Measurements from ENCODE around the gene MAPK8IP2. TPM values are rescaled to one million over a fixed set of nuclear protein-coding genes. Genes with fewer than 3 reads are reported as not detected.

Gene MAPK8IP2
- total RNA-seq, 1 experiment from 2014 or later, result 0.79 TPM

GRCh38 chr22:50581950-50582492 lies 18.6 kb upstream of the MAPK8IP2 start:
- CTCF ChIA-PET, result no interaction called here

GRCh38 chr22:50582493-50583293 lies 17.9 kb upstream of the MAPK8IP2 start, which contains the start of gene CHKB:
Gene CHKB (minus strand): TSS chr22:50582849. CDS start chr22:50582781, 68 bp downstream.
- peaks cover 15% of the 10 kb centered on the region; the same call in 1 of the 2 replicates for H3F3A ChIP-seq (ENCODE audit: insufficient read depth, low read depth)
- ChIA-PET POLR2A (ENCODE audit: unreplicated experiment) (interaction anchor here (0.9 to 1.2 kb wide), 2 partner anchors 20 to 75 kb away, joined by 3 read pairs; partner anchors contain the start of genes LMF2, NCAPH2 and SYCE3), CTCF (no interaction called here)
- H3K27me3 ChIP-seq (ENCODE audit: insufficient read depth, low read depth), result no peaks in the 10 kb centered on the region
- H3K9me2 ChIP-seq (ENCODE audit: insufficient read depth), result no peaks in the 10 kb centered on the region
- H3K36me3 ChIP-seq (ENCODE audit: low read depth), result peaks cover 11% of the 10 kb centered on the region; the same call in 1 of the 2 replicates
- peak within 1 kb of the TSS; percentile 86 for H3K27ac ChIP-seq
- peak within 1 kb of the TSS; percentile 93 for H3K4me2 ChIP-seq
- no TSS peak for BruUV-seq (replicated peaks)
- peaks cover 18% of the 10 kb centered on the region for H3K4me1 ChIP-seq (replicated peaks; ENCODE audit: insufficient read depth)
- peak within 1 kb of the TSS; percentile 89 for H3K4me3 ChIP-seq
- H3K79me2 ChIP-seq (ENCODE audit: low read depth), result peaks cover 30% of the 10 kb centered on the region
- TF ChIP-seq, protein P1, sequence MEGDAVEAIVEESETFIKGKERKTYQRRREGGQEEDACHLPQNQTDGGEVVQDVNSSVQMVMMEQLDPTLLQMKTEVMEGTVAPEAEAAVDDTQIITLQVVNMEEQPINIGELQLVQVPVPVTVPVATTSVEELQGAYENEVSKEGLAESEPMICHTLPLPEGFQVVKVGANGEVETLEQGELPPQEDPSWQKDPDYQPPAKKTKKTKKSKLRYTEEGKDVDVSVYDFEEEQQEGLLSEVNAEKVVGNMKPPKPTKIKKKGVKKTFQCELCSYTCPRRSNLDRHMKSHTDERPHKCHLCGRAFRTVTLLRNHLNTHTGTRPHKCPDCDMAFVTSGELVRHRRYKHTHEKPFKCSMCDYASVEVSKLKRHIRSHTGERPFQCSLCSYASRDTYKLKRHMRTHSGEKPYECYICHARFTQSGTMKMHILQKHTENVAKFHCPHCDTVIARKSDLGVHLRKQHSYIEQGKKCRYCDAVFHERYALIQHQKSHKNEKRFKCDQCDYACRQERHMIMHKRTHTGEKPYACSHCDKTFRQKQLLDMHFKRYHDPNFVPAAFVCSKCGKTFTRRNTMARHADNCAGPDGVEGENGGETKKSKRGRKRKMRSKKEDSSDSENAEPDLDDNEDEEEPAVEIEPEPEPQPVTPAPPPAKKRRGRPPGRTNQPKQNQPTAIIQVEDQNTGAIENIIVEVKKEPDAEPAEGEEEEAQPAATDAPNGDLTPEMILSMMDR (conservative IDR thresholded peaks at IDR 0.05), result no peak
- no peak for TF ChIP-seq EZH2 (IDR thresholded peaks at IDR 0.05; ENCODE audit: low read depth)
- no peaks in the 10 kb centered on the region for H3K9me3 ChIP-seq (ENCODE audit: insufficient read depth, low read depth)
- H4K20me1 ChIP-seq (ENCODE audit: insufficient read depth), result no peaks in the 10 kb centered on the region
- peak; percentile 99 for DNase-seq
- intact Hi-C loops (cut with micrococcal nuclease; ENCODE audit: unreplicated experiment), result loop anchor here (1.0 to 5.0 kb wide), 3 partner anchors 19 to 75 kb away; partner anchors contain the start of genes LMF2 and NCAPH2
- H2AFZ ChIP-seq, result peak within 1 kb of the TSS; percentile 97

More at GRCh38 chr22:50581950-50582492, 18.6 kb upstream of the MAPK8IP2 start:
- Histone ChIP-seq H3K27me3 (ENCODE audit: insufficient read depth, low read depth) (no peaks in the 10 kb centered on the region), H3K4me3 (peak overlapping the region; percentile 89), H2AFZ (peak overlapping the region; percentile 97), H3K9me2 (ENCODE audit: insufficient read depth) (no peaks in the 10 kb centered on the region), H4K20me1 (ENCODE audit: insufficient read depth) (no peaks in the 10 kb centered on the region), H3K4me1 (replicated peaks; ENCODE audit: insufficient read depth) (peaks cover 18% of the 10 kb centered on the region), H3K36me3 (ENCODE audit: low read depth) (peaks cover 11% of the 10 kb centered on the region; the same call in 1 of the 2 replicates), H3K9me3 (ENCODE audit: insufficient read depth, low read depth) (no peaks in the 10 kb centered on the region), H3K79me2 (ENCODE audit: low read depth) (peaks cover 30% of the 10 kb centered on the region), H3K4me2 (peak overlapping the region; percentile 90), H3F3A (ENCODE audit: insufficient read depth, low read depth) (peaks cover 15% of the 10 kb centered on the region; the same call in 1 of the 2 replicates), H3K27ac (peak overlapping the region; percentile 86)
- TF ChIP-seq, protein P1 (conservative IDR thresholded peaks at IDR 0.05), result no peak
- no peak for TF ChIP-seq EZH2 (IDR thresholded peaks at IDR 0.05; ENCODE audit: low read depth)
- POLR2A ChIA-PET (ENCODE audit: unreplicated experiment), result interaction anchor here (0.9 to 1.2 kb wide), 2 partner anchors 19 to 74 kb away, joined by 3 read pairs; partner anchors contain the start of genes LMF2, NCAPH2 and SYCE3
- intact Hi-C loops (cut with micrococcal nuclease; ENCODE audit: unreplicated experiment), result loop anchor here (1.0 to 5.0 kb wide), 3 partner anchors 19 to 75 kb away; partner anchors contain the start of genes LMF2 and NCAPH2
- no TSS peak for BruUV-seq (replicated peaks)
- DNase-seq, result peak in 1 of 2 experiments; percentile 50

GRCh38 chr22:50583294-50583861 lies 17.2 kb upstream of the MAPK8IP2 start:
- TSS peak; percentile 74 for BruUV-seq (replicated peaks)
- POLR2A ChIA-PET (ENCODE audit: unreplicated experiment), result no interaction called here

More at GRCh38 chr22:50583294-50583861, 17.2 kb upstream of the MAPK8IP2 start:
- H3K4me2 ChIP-seq, result peak overlapping the region; percentile 93
- H3K36me3 ChIP-seq (ENCODE audit: low read depth), result peaks cover 11% of the 10 kb centered on the region; the same call in 1 of the 2 replicates
- TF ChIP-seq, protein P1 (conservative IDR thresholded peaks at IDR 0.05), result 0 out of 2 replicates have a peak, but pooled peaks have one; percentile 17
- TF ChIP-seq EZH2 (IDR thresholded peaks at IDR 0.05; ENCODE audit: low read depth), result no peak
- H3K4me3 ChIP-seq, result peak overlapping the region; percentile 89
- H2AFZ ChIP-seq, result peak overlapping the region; percentile 93
- peaks cover 18% of the 10 kb centered on the region for H3K4me1 ChIP-seq (replicated peaks; ENCODE audit: insufficient read depth)
- H3K9me2 ChIP-seq (ENCODE audit: insufficient read depth), result no peaks in the 10 kb centered on the region
- CTCF ChIA-PET, result no interaction called here
- DNase-seq, result no peak
- H3K9me3 ChIP-seq (ENCODE audit: insufficient read depth, low read depth), result no peaks in the 10 kb centered on the region
- peaks cover 15% of the 10 kb centered on the region; the same call in 1 of the 2 replicates for H3F3A ChIP-seq (ENCODE audit: insufficient read depth, low read depth)
- intact Hi-C loops (cut with micrococcal nuclease; ENCODE audit: unreplicated experiment), result loop anchor here (2.0 to 5.0 kb wide), 2 partner anchors 57 to 76 kb away; partner anchors contain the start of genes LMF2 and NCAPH2
- no peaks in the 10 kb centered on the region for H4K20me1 ChIP-seq (ENCODE audit: insufficient read depth)
- H3K27ac ChIP-seq, result no peak overlapping the region
- H3K27me3 ChIP-seq (ENCODE audit: insufficient read depth, low read depth), result no peaks in the 10 kb centered on the region
- H3K79me2 ChIP-seq (ENCODE audit: low read depth), result peaks cover 30% of the 10 kb centered on the region

Measured in PC-9 (cell line).